ENCODE measurements around the gene CUEDC1.
"Not testable (repeated sequence)": the region's sequence is repeated elsewhere in the genome, so short reads cannot be mapped to it uniquely, and the experiment has no call there.

CUEDC1 gene

GRCh38 chr17:57985675-57985974 is 30.4 kb upstream of the CUEDC1 start:
- DNase-seq (ENCODE audit: low read depth in 2 of 2), result no peak

- no peak for DNase-seq (ENCODE audit: low read depth in 2 of 2)
Measured at GRCh38 chr17:57984936-57985674, 29.9 kb upstream of the CUEDC1 start.

- DNase-seq (ENCODE audit: low read depth in 2 of 2), result no peak
Measured at GRCh38 chr17:57984261-57984890, 29.2 kb upstream of the CUEDC1 start.

GRCh38 chr17:57983446-57983845 is 28.2 kb upstream of the CUEDC1 start:
- DNase-seq (ENCODE audit: low read depth in 2 of 2), result no peak

GRCh38 chr17:57982452-57983170 is 27.4 kb upstream of the CUEDC1 start:
- DNase-seq (ENCODE audit: low read depth in 2 of 2), result no peak

GRCh38 chr17:57980522-57980921 is 25.3 kb upstream of the CUEDC1 start:
- DNase-seq (ENCODE audit: low read depth in 2 of 2), result no peak

DNA sequence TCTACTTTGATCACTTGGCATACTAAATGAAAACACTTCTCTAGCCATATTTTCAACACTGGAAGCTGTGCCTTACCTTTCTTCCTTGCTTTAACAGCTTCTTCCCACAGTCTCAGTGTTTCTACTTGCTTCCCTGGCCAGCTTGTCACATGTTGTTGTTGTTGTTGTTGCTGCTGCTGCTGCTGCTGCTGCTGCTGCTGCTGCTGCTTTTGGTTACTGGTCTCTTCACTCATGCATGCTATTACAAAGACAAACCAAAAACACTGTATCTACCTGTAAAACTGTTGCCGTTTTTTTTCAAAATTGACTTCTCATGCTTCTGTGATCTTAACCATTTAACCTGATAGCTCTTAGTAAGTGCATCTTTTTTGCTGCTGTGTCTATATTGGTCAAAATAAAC is 23.9 kb upstream of the CUEDC1 start:
- no peak for DNase-seq (ENCODE audit: low read depth in 2 of 2)

DNA sequence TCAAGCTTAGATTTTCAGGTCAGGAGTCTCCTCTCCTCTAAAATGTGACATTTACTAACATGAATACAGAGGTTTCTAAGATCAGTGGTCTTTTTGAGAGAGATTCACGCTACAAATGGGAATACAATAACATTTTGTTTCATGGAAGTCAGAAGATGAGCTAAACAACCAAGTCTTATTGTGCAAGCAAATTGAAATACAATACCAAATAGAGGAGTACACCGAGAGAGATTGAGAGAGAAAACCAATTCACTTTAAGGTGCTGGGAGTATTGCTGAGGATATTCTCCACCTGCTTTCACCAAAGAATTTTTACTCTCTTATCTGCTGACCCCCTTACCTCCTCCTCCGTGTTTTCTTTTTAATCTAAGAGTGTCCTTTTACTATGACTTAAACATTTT is 21.4 kb upstream of the CUEDC1 start:
- no peak for DNase-seq (ENCODE audit: low read depth in 2 of 2)

- no peak for DNase-seq (ENCODE audit: low read depth in 2 of 2)
Measured at GRCh38 chr17:57975044-57975443, 19.8 kb upstream of the CUEDC1 start.

GRCh38 chr17:57974053-57974824 is 19.0 kb upstream of the CUEDC1 start:
- not testable (repeated sequence) for DNase-seq (ENCODE audit: low read depth in 2 of 2)

DNA sequence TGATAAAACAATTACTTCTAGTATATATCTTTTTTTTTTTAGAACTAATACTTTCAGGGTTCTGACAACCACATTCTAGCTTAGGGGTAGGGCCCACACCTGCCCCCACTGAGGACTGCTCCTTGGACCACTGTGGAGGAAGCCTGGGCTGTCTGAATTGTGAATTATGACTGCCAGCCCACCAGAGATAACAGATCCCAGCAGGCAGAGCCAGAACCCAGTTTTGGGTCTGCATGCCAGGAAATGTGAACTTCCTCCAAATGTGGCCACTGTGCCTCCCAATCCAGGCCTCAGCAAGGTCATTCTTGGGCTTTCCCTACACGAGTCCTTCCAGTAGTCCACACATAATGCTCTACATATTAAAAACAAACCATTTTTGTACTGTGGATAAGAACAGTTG is 16.9 kb upstream of the CUEDC1 start:
- no peak for DNase-seq (ENCODE audit: low read depth in 2 of 2)

GRCh38 chr17:57971572-57971971 is 16.4 kb upstream of the CUEDC1 start:
- no peak for DNase-seq (ENCODE audit: low read depth in 2 of 2)

DNA sequence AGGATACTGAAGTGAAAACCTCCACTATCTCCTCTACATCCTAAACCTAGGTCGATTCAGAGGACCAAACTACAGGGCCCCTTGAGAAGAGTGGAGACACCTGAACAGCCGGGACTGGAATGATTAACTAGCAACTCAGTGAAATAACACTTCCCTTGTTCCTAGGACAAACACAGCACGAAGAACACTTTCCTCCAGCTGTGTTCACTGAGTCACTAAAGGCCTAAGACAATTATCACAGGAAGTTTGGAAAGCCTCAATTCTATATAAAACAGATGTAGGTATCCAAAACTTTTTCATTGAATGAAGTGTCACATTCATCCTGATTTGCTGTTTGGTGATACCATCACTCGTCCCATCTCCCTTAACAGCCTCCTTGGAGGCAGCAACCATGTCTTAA is 15.5 kb upstream of the CUEDC1 start:
- no peak for DNase-seq (ENCODE audit: low read depth in 2 of 2)

DNA sequence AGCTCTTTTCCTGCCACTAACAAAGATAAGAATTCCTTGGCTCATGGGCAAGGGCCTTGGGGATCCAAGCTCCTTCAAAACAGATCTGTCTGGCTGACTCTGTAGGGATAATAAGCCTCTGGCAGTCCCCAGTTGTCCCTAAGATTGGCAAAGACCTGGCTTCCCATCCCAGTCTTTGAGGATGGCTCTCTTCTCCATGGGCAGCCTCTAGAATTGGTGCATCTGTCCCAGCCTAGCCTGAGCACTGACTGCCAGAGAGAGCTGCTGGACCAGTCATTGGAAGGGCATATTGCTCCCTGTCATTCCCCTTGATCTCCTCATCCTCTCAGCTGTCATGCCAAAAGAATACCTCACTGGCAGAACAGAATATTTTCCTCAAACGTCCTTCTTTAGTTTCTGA is 13.2 kb upstream of the CUEDC1 start:
- DNase-seq (ENCODE audit: low read depth in 2 of 2), result no peak

GRCh38 chr17:57966875-57967274 is 11.7 kb upstream of the CUEDC1 start:
- DNase-seq (ENCODE audit: low read depth in 2 of 2), result no peak

GRCh38 chr17:57966246-57966645 is 11.0 kb upstream of the CUEDC1 start:
- DNase-seq (ENCODE audit: low read depth in 2 of 2), result no peak

GRCh38 chr17:57965521-57966160 is 10.4 kb upstream of the CUEDC1 start:
- no peak for DNase-seq (ENCODE audit: low read depth in 2 of 2)

GRCh38 chr17:57963149-57963511 is 7.9 kb upstream of the CUEDC1 start:
- no peak for DNase-seq (ENCODE audit: low read depth in 2 of 2)

- no peak for DNase-seq (ENCODE audit: low read depth in 2 of 2)
Measured at GRCh38 chr17:57962279-57963148, 7.3 kb upstream of the CUEDC1 start.

GRCh38 chr17:57959929-57960328 is 4.7 kb upstream of the CUEDC1 start:
- DNase-seq (ENCODE audit: low read depth in 2 of 2), result no peak

GRCh38 chr17:57958391-57958790 is 3.2 kb upstream of the CUEDC1 start:
- DNase-seq (ENCODE audit: low read depth in 2 of 2), result not testable (repeated sequence)

Data from activated CD4-positive, alpha-beta T cell treated with anti-CD3 and anti-CD28 coated beads for 24 hours (primary cell).